HG02885 (cell line): Measurements from ENCODE around the gene SPRR5.
A peak's percentile ranks its signal among the peaks of the same experiment; 100 is the strongest.

Experiments
- ATAC-seq: cut with Tn5 transposase; IDR thresholded peaks from one replicate; pipeline ENCODE4 v1.9.1; 2021; ENCODE audit warnings: mild to moderate bottlenecking; ENCODE audit not compliant: unreplicated experiment, poor library complexity

SPRR5 gene

GRCh38 chr1:152946651-152947256 is at the start of gene SPRR5:
Gene SPRR5, plus strand, starts transcription at chr1:152947206. Its CDS starts 1,349 bp downstream, at chr1:152948555.
- ATAC-seq, result no peak

- no peak for ATAC-seq
These were observed 48.0 kb upstream of the SPRR5 start for GRCh38 chr1:152899027-152899426.

GRCh38 chr1:152899883-152900282 is 47.1 kb upstream of the SPRR5 start:
- ATAC-seq, result no peak

- no peak for ATAC-seq
These were observed 45.4 kb upstream of the SPRR5 start for GRCh38 chr1:152901631-152902030.

GRCh38 chr1:152902636-152903035 is 44.4 kb upstream of the SPRR5 start:
- no peak for ATAC-seq

GRCh38 chr1:152904688-152905440 is 42.1 kb upstream of the SPRR5 start:
- no peak for ATAC-seq

- no peak for ATAC-seq
These were observed 40.9 kb upstream of the SPRR5 start for GRCh38 chr1:152906023-152906565.

- peak; percentile 59 for ATAC-seq
These were observed 39.1 kb upstream of the SPRR5 start, which contains the start of gene IVL for GRCh38 chr1:152907686-152908601. Gene IVL, plus strand, starts transcription at chr1:152908546. Its CDS starts 1,252 bp downstream, at chr1:152909798.

GRCh38 chr1:152909206-152909605 is 37.8 kb upstream of the SPRR5 start:
- no peak for ATAC-seq

- no peak for ATAC-seq
These were observed 34.5 kb upstream of the SPRR5 start for GRCh38 chr1:152912471-152912870.

- ATAC-seq, result no peak
These were observed 34.1 kb upstream of the SPRR5 start for GRCh38 chr1:152912900-152913299.

- no peak for ATAC-seq
These were observed 29.2 kb upstream of the SPRR5 start for GRCh38 chr1:152917794-152918193.

GRCh38 chr1:152919071-152919470 is 27.9 kb upstream of the SPRR5 start:
- no peak for ATAC-seq

GRCh38 chr1:152924191-152924590 is 22.8 kb upstream of the SPRR5 start:
- ATAC-seq, result no peak

GRCh38 chr1:152926091-152926490 is 20.9 kb upstream of the SPRR5 start:
- ATAC-seq, result peak; percentile 68

GRCh38 chr1:152928671-152929070 is 18.3 kb upstream of the SPRR5 start:
- no peak for ATAC-seq

GRCh38 chr1:152932170-152932811 is 14.7 kb upstream of the SPRR5 start:
- no peak for ATAC-seq

- ATAC-seq, result no peak
These were observed 13.8 kb upstream of the SPRR5 start for GRCh38 chr1:152933196-152933595.

- ATAC-seq, result no peak
These were observed 6.4 kb upstream of the SPRR5 start for GRCh38 chr1:152940614-152941013.
